K562 (cell line): ENCODE data around the gene KIFAP3. TPM values are rescaled to one million over a fixed set of nuclear protein-coding genes. Genes with fewer than 3 reads are reported as not detected.

Experiments used
- ATAC-seq: fragments of 200-7000 bp; cut with Tn5 transposase; 3 replicates; pipeline ENCODE4 v1.9.1; 2020; ENCODE audit warnings: moderate library complexity
- BruUV-seq: library from RNA; stranded (reverse); fragments of 400-500 nt; replicated peaks from 2 replicates; lab custom pipeline; 2021; lab: Mats Ljungman, UMichigan
- CTCF ChIA-PET: fragments of 300-600 bp; formaldehyde crosslinking; extraction: SDS; loops from one replicate; lab custom pipeline; 2021; ENCODE audit warnings: low intra/inter-chr PET ratio; lab: Yijun Ruan, JAX
- POLR2A ChIA-PET: fragments of 300-600, 350-650 bp; sonication (Branson Sonifier 250); formaldehyde crosslinking; extraction: SDS; loops from one replicate; lab custom pipeline; 2021; ENCODE audit warnings: antibody characterized with exemption, inconsistent platforms; lab: Yijun Ruan, JAX
- DNase-seq, 4 experiments: peaks; one replicate each; pipeline versions ENCODE4 v3.0.0 to v3.0.0-alpha.2; 2011 to 2018; ENCODE audit warnings: low spot score in 3 of 4, mixed read lengths in 3 of 4; ENCODE audit errors: extremely low read depth in 1 of 4
- FAIRE-seq: peaks from 2 replicates; lab custom pipeline; 2011; peaks lifted over from hg19 to GRCh38; lab: Jason Lieb, UNC
- H2AFZ ChIP-seq: 2 replicates; pipeline ENCODE4 v1.6.0; 2011; ENCODE audit warnings: low read depth, low read length, control low read depth, inconsistent platforms
- H3K27ac ChIP-seq: fragments of 200-600 bp; 3 replicates; pipeline ENCODE4 v1.8.0; 2011; ENCODE audit warnings: low read depth, mild to moderate bottlenecking, control low read depth, inconsistent platforms, low read length, moderate library complexity, mixed read lengths; ENCODE audit errors: extremely low read depth
- H3K27me3 ChIP-seq, 2 experiments: fragments of 300-600 bp in 1 of 2; 2 replicates in 1 of 2; 3 replicates in 1 of 2; pipeline versions ENCODE4 v1.6.0 to v1.8.0; 2011; ENCODE audit warnings: inconsistent platforms in 2 of 2, low read length in 2 of 2, mild to moderate bottlenecking in 1 of 2, mixed read lengths in 1 of 2, moderate library complexity in 1 of 2; ENCODE audit not compliant: control insufficient read depth in 2 of 2, insufficient read depth in 2 of 2
- H3K36me3 ChIP-seq: fragments of 300-600 bp; 3 replicates; pipeline ENCODE4 v1.8.0; 2011; ENCODE audit warnings: mild to moderate bottlenecking, low read length, inconsistent platforms; ENCODE audit not compliant: control insufficient read depth, insufficient read depth
- H3K4me1 ChIP-seq, 2 experiments: fragments of 200-600 bp in 1 of 2; replicated peaks in 1 of 2; 2 replicates in 1 of 2; 3 replicates in 1 of 2; pipeline versions ENCODE4 v1.5.1 to v1.8.0; 2011; ENCODE audit warnings: inconsistent platforms in 2 of 2, low read length in 2 of 2, mild to moderate bottlenecking in 1 of 2, mixed read lengths in 1 of 2, moderate library complexity in 1 of 2; ENCODE audit not compliant: control insufficient read depth in 2 of 2, insufficient read depth in 2 of 2
- H3K4me2 ChIP-seq: 2 replicates; pipeline ENCODE4 v1.6.1; 2011; ENCODE audit warnings: low read length, control low read depth, inconsistent platforms, mixed read lengths; ENCODE audit not compliant: insufficient read depth
- H3K4me3 ChIP-seq: fragments of 200-600 bp; sonication (generic), shearing (Covaris generic); 2 replicates; pipeline ENCODE4 v1.5.1; 2016; ENCODE audit warnings: control low read depth, inconsistent platforms
- H3K79me2 ChIP-seq: fragments of 200-600 bp; 3 replicates; pipeline ENCODE4 v1.8.0; 2011; ENCODE audit warnings: low read length, inconsistent platforms; ENCODE audit not compliant: control insufficient read depth, insufficient read depth
- H3K9ac ChIP-seq, 2 experiments: 2 replicates each; pipeline versions ENCODE4 v1.6.0 to v1.6.1; 2011; ENCODE audit warnings: low read depth in 2 of 2, low read length in 2 of 2, control low read depth in 1 of 2, inconsistent platforms in 1 of 2, mild to moderate bottlenecking in 1 of 2, mixed read lengths in 1 of 2; ENCODE audit not compliant: insufficient read depth in 1 of 2
- H3K9me1 ChIP-seq: one replicate; pipeline ENCODE4 v1.6.0; 2011; ENCODE audit warnings: inconsistent platforms, mild to moderate bottlenecking, low read length, moderate library complexity; ENCODE audit not compliant: control insufficient read depth, insufficient read depth
- H3K9me3 ChIP-seq: replicated peaks from 2 replicates; pipeline ENCODE4 v1.5.1; 2011; ENCODE audit warnings: low read depth, low read length, inconsistent platforms; ENCODE audit not compliant: control insufficient read depth, insufficient read depth
- H4K20me1 ChIP-seq: replicated peaks from 2 replicates; pipeline ENCODE4 v1.6.1; 2011; ENCODE audit warnings: low read length, inconsistent platforms, mixed read lengths; ENCODE audit not compliant: control insufficient read depth, insufficient read depth
- MECOM ChIP-seq: fragments of 250-450 bp; sonication (Bioruptor Pico); IDR thresholded peaks from 2 replicates; pipeline ENCODE4 v1.8.0; 2022; ENCODE audit warnings: inconsistent platforms
- NFIX ChIP-seq: fragments of 250-450 bp; sonication (Bioruptor Pico); IDR thresholded peaks from 2 replicates; pipeline ENCODE4 v1.4.0; 2020; ENCODE audit warnings: low read depth, mild to moderate bottlenecking, moderate library complexity
- SLC30A9 ChIP-seq: fragments of 250-450 bp; sonication (Bioruptor Pico); IDR thresholded peaks from 2 replicates; pipeline ENCODE4 v1.8.0; 2022; ENCODE audit warnings: mild to moderate bottlenecking, moderate library complexity
- WGBS: fragments of 100-300 bp; shearing (Covaris generic); methylation state at CpG from one replicate; pipeline ENCODE4 v1.1.6; 2016; ENCODE audit warnings: low coverage, mixed read lengths; ENCODE audit not compliant: insufficient coverage; ENCODE audit errors: missing lambda C conversion rate; 5-methylcytosine and 5-hydroxymethylcytosine counted together
- in situ Hi-C: fragments of 300-500 bp; cut with MboI; formaldehyde crosslinking; loops from 4 replicates; pipeline ENCODE4 v1.15.0; 2018; ENCODE audit warnings: inconsistent platforms, mixed read lengths
- intact Hi-C: fragments of 100-400 bp; cut with micrococcal nuclease; formaldehyde crosslinking; loops from 2 replicates; pipeline ENCODE4 v1.14.2; 2022
- polyA plus RNA-seq, 8 experiments: library from polyadenylated mRNA; depleted of rRNA in 4 of 8; stranded (reverse) in 5 of 8; unstranded in 3 of 8; fragments of >200 nt; fragmentation: Nextera tagmentation in 2 of 8; fragmentation: Illumina TruSeq in 1 of 8; extraction: Ambion mirVana in 2 of 8; extraction: Trizol in 1 of 8; gene quantifications; 2 replicates each; pipeline versions ENCODE4 v1.2.1 to v1.2.3, GENCODE V29; 2011 to 2014; ENCODE audit warnings: inconsistent platforms in 1 of 8, missing spikeins in 1 of 8
- total RNA-seq, 7 experiments: library from RNA; depleted of rRNA in 6 of 7; stranded (reverse); fragments of >200 nt in 6 of 7; fragmentation: Illumina TruSeq in 2 of 7; extraction: Trizol in 2 of 7; gene quantifications; 2 replicates each; pipeline versions ENCODE4 v1.2.1 to v1.2.3, GENCODE V29; 2011 to 2021; ENCODE audit warnings: low replicate concordance in 1 of 7
- TF ChIP-seq, protein P1 (sequence below): fragments of 250-450 bp; sonication (Bioruptor Pico); IDR thresholded peaks from 2 replicates; pipeline ENCODE4 v1.8.0; 2022; ENCODE audit warnings: inconsistent platforms, mild to moderate bottlenecking, moderate library complexity, borderline replicate concordance
- TF ChIP-seq, protein P2 (sequence below): fragments of 250-450 bp; sonication (Bioruptor Pico); IDR thresholded peaks from 2 replicates; pipeline ENCODE4 v1.8.0; 2022; ENCODE audit warnings: moderate library complexity, mild to moderate bottlenecking, inconsistent platforms

Gene KIFAP3
- total and polyA plus RNA-seq, 9 of the 15 experiments (the other 6 are each of a cell fraction or from before 2014, with no cell fraction given), result 8.8 to 17.5 (median 11.8) TPM

- in situ Hi-C loops, result no loop called here
- POLR2A ChIA-PET, result no interaction called here
These were observed 153.4 kb downstream of the KIFAP3 start for GRCh38 chr1:169921080-169921479.

More at GRCh38 chr1:169921080-169921479, 153.4 kb downstream of the KIFAP3 start:
- intact Hi-C loops, result loop anchor here (10.0 kb wide), 1 partner anchor 366 kb away; no protein-coding TSS in a partner anchor
- H3K27me3 ChIP-seq, result no peaks in the 10 kb centered on the region
- no peaks in the 10 kb centered on the region for H3K9me3 ChIP-seq
- no peak overlapping the region for H3K4me3 ChIP-seq
- BruUV-seq, result no TSS peak
- no peaks in the 10 kb centered on the region for H3K4me1 ChIP-seq
- H3K79me2 ChIP-seq, result no peaks in the 10 kb centered on the region
- H3K27ac ChIP-seq, result no peak overlapping the region
- TF ChIP-seq, protein P1, sequence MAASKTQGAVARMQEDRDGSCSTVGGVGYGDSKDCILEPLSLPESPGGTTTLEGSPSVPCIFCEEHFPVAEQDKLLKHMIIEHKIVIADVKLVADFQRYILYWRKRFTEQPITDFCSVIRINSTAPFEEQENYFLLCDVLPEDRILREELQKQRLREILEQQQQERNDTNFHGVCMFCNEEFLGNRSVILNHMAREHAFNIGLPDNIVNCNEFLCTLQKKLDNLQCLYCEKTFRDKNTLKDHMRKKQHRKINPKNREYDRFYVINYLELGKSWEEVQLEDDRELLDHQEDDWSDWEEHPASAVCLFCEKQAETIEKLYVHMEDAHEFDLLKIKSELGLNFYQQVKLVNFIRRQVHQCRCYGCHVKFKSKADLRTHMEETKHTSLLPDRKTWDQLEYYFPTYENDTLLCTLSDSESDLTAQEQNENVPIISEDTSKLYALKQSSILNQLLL (CRISPR knock-in tag), result 0 out of 2 replicates have a peak, but pooled peaks have one; percentile 9
- TF ChIP-seq, protein P2, sequence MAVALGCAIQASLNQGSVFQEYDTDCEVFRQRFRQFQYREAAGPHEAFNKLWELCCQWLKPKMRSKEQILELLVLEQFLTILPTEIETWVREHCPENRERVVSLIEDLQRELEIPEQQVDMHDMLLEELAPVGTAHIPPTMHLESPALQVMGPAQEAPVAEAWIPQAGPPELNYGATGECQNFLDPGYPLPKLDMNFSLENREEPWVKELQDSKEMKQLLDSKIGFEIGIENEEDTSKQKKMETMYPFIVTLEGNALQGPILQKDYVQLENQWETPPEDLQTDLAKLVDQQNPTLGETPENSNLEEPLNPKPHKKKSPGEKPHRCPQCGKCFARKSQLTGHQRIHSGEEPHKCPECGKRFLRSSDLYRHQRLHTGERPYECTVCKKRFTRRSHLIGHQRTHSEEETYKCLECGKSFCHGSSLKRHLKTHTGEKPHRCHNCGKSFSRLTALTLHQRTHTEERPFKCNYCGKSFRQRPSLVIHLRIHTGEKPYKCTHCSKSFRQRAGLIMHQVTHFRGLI (CRISPR knock-in tag), result 0 out of 2 replicates have a peak, but pooled peaks have one; percentile 60
- peak; percentile 63 for TF ChIP-seq NFIX
- TF ChIP-seq SLC30A9 (CRISPR knock-in tag), result 0 out of 2 replicates have a peak, but pooled peaks have one; percentile 54
- TF ChIP-seq MECOM (CRISPR knock-in tag), result no peak
- FAIRE-seq (no peak), ATAC-seq (no peak), DNase-seq (no peak)
- no peak overlapping the region for H3K4me2 ChIP-seq
- no peaks in the 10 kb centered on the region for H3K9me1 ChIP-seq
- no peak overlapping the region for H3K9ac ChIP-seq
- CTCF ChIA-PET, result no interaction called here
- WGBS, result 76% methylated on average over 4 of the region's 4 CpGs
- H2AFZ ChIP-seq, result no peak overlapping the region
- H4K20me1 ChIP-seq, result no peaks in the 10 kb centered on the region
- H3K36me3 ChIP-seq, result no peaks in the 10 kb centered on the region
